Skin of body (tissue), 2 donors: Measurements from ENCODE around the gene CRYBG1. TPM values are rescaled to one million over a fixed set of nuclear protein-coding genes. Genes with fewer than 3 reads are reported as not detected.

Experiments
- small RNA-seq: library from RNA; depleted of rRNA; stranded (forward); fragments of <200 nt; gene quantifications from one replicate; pipeline ENCODE3, GENCODE V24; 2014; ENCODE audit warnings: low replicate concordance
- total RNA-seq: library from RNA; depleted of rRNA; stranded (reverse); fragments of >200 nt; gene quantifications from one replicate; pipeline ENCODE4 v1.2.3, GENCODE V29; 2014

CRYBG1 gene
- total RNA-seq, 1 donor from 2014 or later, result 24.9 TPM

Small RNA genes within 50 kb of the gene (small RNA-seq; reads per million reads assigned to genes)
- gene RF00019 (not detected), gene RNA5SP211 (not detected), gene RNU6-527P (not detected)

Other genes starting within 250 kb of the CRYBG1 start
- gene ATG5, start 35.0 kb upstream of the CRYBG1 start, total RNA-seq, result 42.4 TPM